ENCODE results near the gene HSBP1. TPM values are rescaled to one million over a fixed set of nuclear protein-coding genes. Genes with fewer than 3 reads are reported as not detected.

The HSBP1 gene
- total RNA-seq, 2 experiments from 2014 or later: 17.4 to 21.9 TPM

DNA sequence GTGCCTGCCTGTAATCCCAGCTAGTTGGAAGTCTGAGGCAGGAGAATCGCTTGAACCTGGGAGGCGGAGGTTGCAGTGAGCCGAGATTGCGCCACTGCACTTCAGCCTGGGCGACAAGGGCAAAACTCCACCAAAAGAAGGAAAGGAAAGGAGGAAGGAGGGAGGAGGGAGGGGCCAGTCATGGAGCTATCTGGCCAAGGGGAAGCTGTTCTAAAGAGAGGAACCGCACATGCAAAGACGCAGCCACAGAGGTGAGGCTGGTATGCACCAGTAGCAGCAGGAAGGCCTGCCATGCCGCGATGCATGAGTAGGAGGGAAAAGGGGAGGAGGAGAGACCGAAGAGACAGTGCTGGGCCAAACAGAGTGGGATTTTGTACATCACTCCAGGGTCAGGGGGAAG, 35.9 kb downstream of the HSBP1 start:
- Histone ChIP-seq H3K36me3 (ENCODE audit: insufficient read depth, low read length) (no peaks in the 10 kb centered on the region), H3K4me1 (ENCODE audit: insufficient read depth, low read length) (no peaks in the 10 kb centered on the region), H3K9me3 (ENCODE audit: control insufficient read depth in 1 of 2, insufficient read depth in 1 of 2, low read length in 2 of 2) (no peaks in the 10 kb centered on the region), H3K27ac (ENCODE audit: low read depth in 1 of 2, low read length in 2 of 2) (no peak overlapping the region), H3K4me3 (ENCODE audit: low read length) (no peak overlapping the region), H3K27me3 (ENCODE audit: control insufficient read depth in 1 of 2, insufficient read depth in 2 of 2, low read length in 2 of 2) (peaks cover 0 to 2% of the 10 kb centered on the region in 2 experiments)
- Mint-ChIP-seq H3K4me1 (ENCODE audit: low read depth) (no peaks in the 10 kb centered on the region), H3K4me3 (no peak overlapping the region), H3K27ac (no peak overlapping the region), H3K27me3 (no peaks in the 10 kb centered on the region), H3K36me3 (ENCODE audit: low read depth) (no peaks in the 10 kb centered on the region), H3K9me3 (no peaks in the 10 kb centered on the region)
- ATAC-seq (ENCODE audit: poor library complexity) (no peak), DNase-seq (no peak)
- POLR2A ChIA-PET: no interaction called here
- intact Hi-C loops (cut with DNase I, micrococcal nuclease): no loop called here
- TF ChIP-seq, protein P1, sequence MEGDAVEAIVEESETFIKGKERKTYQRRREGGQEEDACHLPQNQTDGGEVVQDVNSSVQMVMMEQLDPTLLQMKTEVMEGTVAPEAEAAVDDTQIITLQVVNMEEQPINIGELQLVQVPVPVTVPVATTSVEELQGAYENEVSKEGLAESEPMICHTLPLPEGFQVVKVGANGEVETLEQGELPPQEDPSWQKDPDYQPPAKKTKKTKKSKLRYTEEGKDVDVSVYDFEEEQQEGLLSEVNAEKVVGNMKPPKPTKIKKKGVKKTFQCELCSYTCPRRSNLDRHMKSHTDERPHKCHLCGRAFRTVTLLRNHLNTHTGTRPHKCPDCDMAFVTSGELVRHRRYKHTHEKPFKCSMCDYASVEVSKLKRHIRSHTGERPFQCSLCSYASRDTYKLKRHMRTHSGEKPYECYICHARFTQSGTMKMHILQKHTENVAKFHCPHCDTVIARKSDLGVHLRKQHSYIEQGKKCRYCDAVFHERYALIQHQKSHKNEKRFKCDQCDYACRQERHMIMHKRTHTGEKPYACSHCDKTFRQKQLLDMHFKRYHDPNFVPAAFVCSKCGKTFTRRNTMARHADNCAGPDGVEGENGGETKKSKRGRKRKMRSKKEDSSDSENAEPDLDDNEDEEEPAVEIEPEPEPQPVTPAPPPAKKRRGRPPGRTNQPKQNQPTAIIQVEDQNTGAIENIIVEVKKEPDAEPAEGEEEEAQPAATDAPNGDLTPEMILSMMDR (IDR thresholded peaks at IDR 0.05): no peak
- CTCF ChIA-PET: no interaction called here

DNA sequence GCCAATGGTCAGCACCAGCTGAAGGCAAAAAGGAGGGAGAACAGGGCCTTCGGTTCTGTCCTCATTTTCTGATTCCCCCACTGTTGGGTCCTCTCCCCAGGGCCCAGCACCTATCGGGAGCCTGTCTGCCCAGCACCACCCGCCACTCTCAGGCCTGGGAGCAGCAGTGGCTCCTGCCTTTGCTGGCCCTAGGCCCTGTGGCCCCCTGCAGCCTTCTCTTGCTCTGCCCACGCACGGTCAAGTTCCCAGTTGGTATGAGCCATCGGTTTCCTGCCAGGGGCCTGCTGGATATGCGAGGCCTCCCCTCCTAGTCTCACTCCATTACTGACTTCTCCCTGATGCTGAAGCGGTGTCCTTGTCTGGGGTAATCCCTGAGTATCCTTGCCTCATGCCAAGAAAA, 37.5 kb downstream of the HSBP1 start:
- TF ChIP-seq, protein P1 (IDR thresholded peaks at IDR 0.05): no peak
- no peaks in the 10 kb centered on the region for H3K36me3 Mint-ChIP-seq (ENCODE audit: low read depth)
- Histone ChIP-seq H3K9me3 (ENCODE audit: control insufficient read depth in 1 of 2, insufficient read depth in 1 of 2, low read length in 2 of 2) (no peaks in the 10 kb centered on the region), H3K4me1 (ENCODE audit: insufficient read depth, low read length) (no peaks in the 10 kb centered on the region), H3K27me3 (ENCODE audit: control insufficient read depth in 1 of 2, insufficient read depth in 2 of 2, low read length in 2 of 2) (peaks cover 0 to 2% of the 10 kb centered on the region in 2 experiments), H3K36me3 (ENCODE audit: insufficient read depth, low read length) (no peaks in the 10 kb centered on the region), H3K4me3 (ENCODE audit: low read length) (no peak overlapping the region), H3K27ac (ENCODE audit: low read depth in 1 of 2, low read length in 2 of 2) (no peak overlapping the region)
- no peak for ATAC-seq (ENCODE audit: poor library complexity)
- CTCF ChIA-PET: no interaction called here
- no peak overlapping the region for H3K4me3 Mint-ChIP-seq
- POLR2A ChIA-PET: no interaction called here
- no peak for DNase-seq
- intact Hi-C loops (cut with DNase I, micrococcal nuclease): no loop called here
- H3K4me1 Mint-ChIP-seq (ENCODE audit: low read depth): no peaks in the 10 kb centered on the region
- no peak overlapping the region for H3K27ac Mint-ChIP-seq
- H3K9me3 Mint-ChIP-seq: no peaks in the 10 kb centered on the region
- no peaks in the 10 kb centered on the region for H3K27me3 Mint-ChIP-seq

DNA sequence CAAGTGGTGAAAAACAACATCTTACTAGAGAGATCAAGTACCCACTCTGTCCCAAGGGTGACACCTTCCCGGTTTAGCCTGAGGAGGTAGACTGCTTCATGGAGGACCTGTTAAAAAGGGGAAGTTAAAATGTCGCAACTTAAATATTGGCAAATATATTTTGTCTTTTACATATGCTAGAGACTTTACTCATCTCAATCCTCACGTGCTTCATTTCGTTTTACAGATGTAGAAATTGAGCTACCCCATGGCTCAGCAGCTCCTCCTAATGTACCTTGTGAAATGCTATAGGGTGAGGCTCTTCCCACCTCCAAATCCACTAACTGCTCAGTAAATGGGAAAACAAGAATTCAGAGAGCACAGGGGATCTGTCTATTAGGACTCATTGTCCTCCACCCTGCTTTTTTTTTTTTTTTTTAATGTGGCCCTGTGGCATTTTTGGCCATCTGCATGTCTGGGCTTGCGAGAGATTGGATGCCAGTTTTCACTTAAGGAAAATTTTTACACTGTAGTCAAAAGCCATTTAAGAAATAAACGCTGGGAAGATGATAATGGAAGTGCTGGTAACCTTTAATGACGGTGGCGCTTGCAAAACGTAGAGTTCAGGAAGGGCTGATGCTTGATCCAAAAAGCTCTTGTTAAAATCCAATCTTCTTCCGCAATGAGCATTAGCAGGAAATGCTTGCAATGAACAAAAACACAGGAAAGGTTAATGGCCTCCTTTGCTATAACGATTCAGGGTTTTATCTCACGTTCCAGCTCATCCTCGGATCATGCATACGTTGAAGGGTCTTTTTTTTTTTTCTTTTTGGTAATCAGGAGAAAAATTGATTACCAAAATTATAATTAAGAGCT, 39.8 kb downstream of the HSBP1 start:
- Histone ChIP-seq H3K9me3 (ENCODE audit: control insufficient read depth in 1 of 2, insufficient read depth in 1 of 2, low read length in 2 of 2) (no peaks in the 10 kb centered on the region), H3K4me3 (ENCODE audit: low read length) (no peak overlapping the region), H3K36me3 (ENCODE audit: insufficient read depth, low read length) (no peaks in the 10 kb centered on the region), H3K27me3 (ENCODE audit: control insufficient read depth in 1 of 2, insufficient read depth in 2 of 2, low read length in 2 of 2) (no peaks in the 10 kb centered on the region), H3K27ac (ENCODE audit: low read depth in 1 of 2, low read length in 2 of 2) (no peak overlapping the region), H3K4me1 (ENCODE audit: insufficient read depth, low read length) (no peaks in the 10 kb centered on the region)
- no peak overlapping the region for H3K27ac Mint-ChIP-seq
- no peaks in the 10 kb centered on the region for H3K4me1 Mint-ChIP-seq (ENCODE audit: low read depth)
- intact Hi-C loops (cut with DNase I, micrococcal nuclease): no loop called here
- no peaks in the 10 kb centered on the region for H3K36me3 Mint-ChIP-seq (ENCODE audit: low read depth)
- no peaks in the 10 kb centered on the region for H3K9me3 Mint-ChIP-seq
- no peaks in the 10 kb centered on the region for H3K27me3 Mint-ChIP-seq
- ATAC-seq (ENCODE audit: poor library complexity) (no peak), DNase-seq (peak in 3 of 14 experiments; percentile 1 to 58 (median 32))
- ChIA-PET POLR2A (no interaction called here), CTCF (no interaction called here)
- no peak overlapping the region for H3K4me3 Mint-ChIP-seq
- TF ChIP-seq, protein P1 (IDR thresholded peaks at IDR 0.05): no peak

All from CD4-positive, alpha-beta T cell (primary cell).